ENCODE measurements around the gene CTTNBP2.
A peak's percentile ranks its signal among the peaks of the same experiment; 100 is the strongest.

CTTNBP2 gene

GRCh38 chr7:117719377-117719776 lies 153.9 kb downstream of the CTTNBP2 start (continued):
- no peak for TF ChIP-seq ZBTB49 (tag by site-specific recombination; IDR thresholded peaks at IDR 0.05; ENCODE audit: low read depth)
- TF ChIP-seq ZNF747 (tag by site-specific recombination; IDR thresholded peaks at IDR 0.05) = no peak

GRCh38 chr7:117718116-117718835 lies 155.0 kb downstream of the CTTNBP2 start:
- no peaks in the 10 kb centered on the region; a peak in 1 of 3 replicates for H3K36me3 ChIP-seq (ENCODE audit: control insufficient read depth in 2 of 2, insufficient read depth in 1 of 2, low read length in 2 of 2)
- TF ChIP-seq PRDM10 (tag by site-specific recombination; IDR thresholded peaks at IDR 0.05) = no peak
- TF ChIP-seq ZNF585B (tag by site-specific recombination; IDR thresholded peaks at IDR 0.05) = no peak
- no peak for TF ChIP-seq REPIN1 (tag by site-specific recombination; IDR thresholded peaks at IDR 0.05; ENCODE audit: low read depth)
- no peak for TF ChIP-seq ZNF140 (tag by site-specific recombination; IDR thresholded peaks at IDR 0.05)
- no peak for TF ChIP-seq ZSCAN4 (tag by site-specific recombination; IDR thresholded peaks at IDR 0.05)
- no peak for TF ChIP-seq AEBP2 (tag by site-specific recombination; IDR thresholded peaks at IDR 0.05; ENCODE audit: borderline replicate concordance)
- TF ChIP-seq ZNF747 (tag by site-specific recombination; IDR thresholded peaks at IDR 0.05) = no peak
- no peak for TF ChIP-seq ZXDB (tag by site-specific recombination; IDR thresholded peaks at IDR 0.05)
- no peak for TF ChIP-seq CTCF (tag by site-specific recombination; IDR thresholded peaks at IDR 0.05)
- H3K4me1 ChIP-seq (ENCODE audit: control insufficient read depth, insufficient read depth, low read length) = no peaks in the 10 kb centered on the region
- H3K27ac ChIP-seq (ENCODE audit: extremely low read depth, low read depth, low read length) = no peak overlapping the region
- no peak overlapping the region for H3K4me3 ChIP-seq (ENCODE audit: low read depth, low read length)
- no peaks in the 10 kb centered on the region for H3K9me3 ChIP-seq (ENCODE audit: control insufficient read depth, insufficient read depth, low read depth, low read length)
- POLR2A ChIA-PET = no interaction called here
- CTCF ChIA-PET = interaction anchor here (0.6 to 1.3 kb wide), 4 partner anchors 9 to 383 kb away, joined by 3 to 4 read pairs (median 3); no protein-coding TSS in a partner anchor

GRCh38 chr7:117717357-117717756 lies 155.9 kb downstream of the CTTNBP2 start:
- CTCF ChIA-PET = interaction anchor here (0.6 to 1.3 kb wide), 3 partner anchors 10 to 1775 kb away, joined by 3 to 4 read pairs (median 3); no protein-coding TSS in a partner anchor
- H3K36me3 ChIP-seq (ENCODE audit: control insufficient read depth in 2 of 2, insufficient read depth in 1 of 2, low read length in 2 of 2) = no peaks in the 10 kb centered on the region; a peak in 1 of 3 replicates
- POLR2A ChIA-PET = no interaction called here

More at GRCh38 chr7:117717357-117717756, 155.9 kb downstream of the CTTNBP2 start:
- Histone ChIP-seq H3K27ac (ENCODE audit: extremely low read depth, low read depth, low read length) (no peak overlapping the region), H3K4me1 (ENCODE audit: control insufficient read depth, insufficient read depth, low read length) (no peaks in the 10 kb centered on the region), H3K4me3 (ENCODE audit: low read depth, low read length) (no peak overlapping the region), H3K9me3 (ENCODE audit: control insufficient read depth, insufficient read depth, low read depth, low read length) (no peaks in the 10 kb centered on the region)
- TF ChIP-seq ZNF335 (tag by site-specific recombination; conservative IDR thresholded peaks at IDR 0.05) (0 out of 2 replicates have a peak, but pooled peaks have one; percentile 28), ZNF155 (tag by site-specific recombination; IDR thresholded peaks at IDR 0.05) (no peak)
